ENCODE data around the gene TRIM16.
"Not testable (repeated sequence)": the region's sequence is repeated elsewhere in the genome, so short reads cannot be mapped to it uniquely, and the experiment has no call there.

The TRIM16 gene

DNA sequence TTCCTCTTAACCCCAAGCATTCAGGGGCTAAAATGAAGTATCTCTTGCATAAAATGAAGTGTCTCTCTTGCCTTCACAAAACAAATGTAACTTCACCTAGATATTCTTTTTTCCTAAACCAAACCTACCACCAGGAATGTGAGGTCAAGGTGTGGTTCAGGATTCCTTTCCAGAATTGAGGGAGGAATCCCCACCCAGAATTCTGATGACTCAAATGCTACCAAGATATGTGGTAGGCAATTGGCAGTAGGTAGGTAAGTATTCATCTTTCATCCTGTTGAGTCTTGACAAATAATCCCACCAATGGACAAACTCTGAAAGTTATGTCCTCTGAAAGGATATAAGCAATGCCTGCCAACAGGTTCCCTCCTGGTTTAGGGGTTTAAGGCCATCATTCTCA is 26.2 kb downstream of the TRIM16 start:
- no peak for DNase-seq

DNA sequence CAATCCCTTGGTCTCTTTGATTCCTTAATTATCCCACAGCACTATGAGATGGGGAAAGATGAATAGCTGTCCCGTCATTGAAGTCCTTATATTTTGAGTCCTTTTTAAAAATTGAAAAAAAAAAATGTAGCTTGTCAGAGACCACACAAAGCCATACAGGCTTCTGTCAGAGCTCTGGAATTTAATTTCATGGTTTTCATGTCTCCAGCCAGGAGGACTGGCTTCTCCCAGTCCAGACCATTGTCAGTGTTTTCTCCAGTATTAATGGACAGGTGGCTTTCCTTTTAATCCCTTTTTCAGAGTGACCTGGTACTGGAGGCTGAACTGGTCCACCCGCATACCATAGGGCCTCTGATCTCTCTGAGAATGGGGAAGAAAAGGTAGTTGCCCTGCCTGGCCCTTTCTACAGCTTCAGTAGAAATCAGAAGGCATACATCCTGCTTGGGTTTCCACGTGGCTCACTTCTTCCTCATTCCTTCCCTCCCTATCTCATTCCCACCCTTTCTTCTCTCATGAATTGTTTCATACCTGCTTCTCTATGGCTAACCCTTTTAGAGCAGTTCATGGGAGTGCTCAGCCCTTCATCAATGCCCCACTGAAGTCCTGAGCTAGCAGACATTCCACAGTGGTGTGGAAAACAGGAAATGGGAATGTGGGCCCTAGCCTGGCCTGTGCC is 29.1 kb downstream of the TRIM16 start:
- DNase-seq, result no peak

DNA sequence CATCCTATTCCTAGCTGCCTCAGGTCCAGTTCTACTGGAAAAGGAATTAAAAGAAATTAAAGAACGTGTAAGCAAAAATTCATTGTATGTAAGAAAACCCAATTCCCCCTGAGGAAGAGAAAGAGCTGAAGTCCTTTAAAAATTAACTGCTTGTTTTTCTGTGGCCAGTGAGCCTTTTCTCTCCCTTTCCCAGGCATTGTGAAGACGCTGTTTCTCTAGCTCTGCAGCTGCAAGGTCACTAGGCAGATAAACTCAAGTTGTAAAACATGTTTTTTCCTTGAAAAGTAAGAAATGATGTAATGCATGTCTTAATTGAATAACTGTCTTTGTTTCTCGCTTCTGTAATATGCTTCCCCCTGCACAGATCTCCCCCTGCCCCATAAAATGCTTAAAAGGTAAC is 29.7 kb downstream of the TRIM16 start:
- DNase-seq, result not testable (repeated sequence)

DNA sequence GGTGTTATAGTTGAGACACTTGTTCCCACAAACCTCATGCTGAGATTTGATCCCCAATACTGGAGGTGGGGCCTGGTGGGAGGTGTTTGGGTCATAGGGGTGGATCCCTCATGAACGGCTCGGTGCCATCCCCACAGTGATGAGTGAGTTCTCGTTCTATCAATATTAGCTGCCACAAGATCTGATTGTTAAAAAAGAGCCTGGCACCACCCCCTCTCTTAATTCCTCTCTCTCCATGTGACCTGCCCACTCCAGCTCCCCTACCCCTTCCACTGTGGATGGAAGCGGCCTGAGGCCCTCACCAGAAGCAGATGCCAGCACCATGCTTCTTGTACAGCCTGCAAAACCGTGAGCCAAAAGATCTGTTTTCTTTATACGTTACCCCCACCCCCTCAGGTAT is 31.2 kb downstream of the TRIM16 start:
- no peak for DNase-seq

- DNase-seq, result peak; percentile 96
Measured at GRCh38 chr17:15651583-15652110, 32.5 kb downstream of the TRIM16 start.

- no peak for DNase-seq
Measured at GRCh38 chr17:15650741-15651582, 33.1 kb downstream of the TRIM16 start.

DNA sequence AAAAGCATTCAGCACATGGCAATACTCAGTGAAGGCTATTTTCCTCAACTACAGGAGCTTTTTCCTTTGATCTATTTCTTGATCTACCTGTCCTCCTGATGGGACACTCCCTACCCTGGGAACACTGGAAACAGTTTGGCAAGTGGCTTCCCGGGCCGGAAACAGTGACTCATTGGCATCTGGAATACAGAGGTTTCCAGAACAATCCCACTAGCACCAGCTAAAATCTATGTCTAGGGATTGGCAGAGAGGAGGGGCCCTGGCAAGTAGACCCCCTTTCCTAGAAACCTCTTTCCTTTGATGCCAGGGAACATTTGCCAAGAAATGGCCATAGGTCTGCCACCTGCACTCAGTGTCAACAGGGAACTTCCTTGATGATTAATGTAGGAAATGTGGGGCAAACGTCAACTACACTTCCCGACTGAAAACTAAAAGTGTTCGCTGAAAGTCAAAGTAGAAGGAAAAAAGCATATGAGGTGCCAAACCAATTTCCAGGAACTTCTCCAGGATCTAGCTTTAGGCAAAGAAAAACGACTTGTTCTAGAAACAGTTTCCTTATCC is 34.2 kb downstream of the TRIM16 start:
- DNase-seq, result peak; percentile 10

GRCh38 chr17:15648386-15648785 is 35.7 kb downstream of the TRIM16 start:
- DNase-seq, result no peak

GRCh38 chr17:15645942-15646312 is 38.2 kb downstream of the TRIM16 start:
- peak; percentile 6 for DNase-seq

DNA sequence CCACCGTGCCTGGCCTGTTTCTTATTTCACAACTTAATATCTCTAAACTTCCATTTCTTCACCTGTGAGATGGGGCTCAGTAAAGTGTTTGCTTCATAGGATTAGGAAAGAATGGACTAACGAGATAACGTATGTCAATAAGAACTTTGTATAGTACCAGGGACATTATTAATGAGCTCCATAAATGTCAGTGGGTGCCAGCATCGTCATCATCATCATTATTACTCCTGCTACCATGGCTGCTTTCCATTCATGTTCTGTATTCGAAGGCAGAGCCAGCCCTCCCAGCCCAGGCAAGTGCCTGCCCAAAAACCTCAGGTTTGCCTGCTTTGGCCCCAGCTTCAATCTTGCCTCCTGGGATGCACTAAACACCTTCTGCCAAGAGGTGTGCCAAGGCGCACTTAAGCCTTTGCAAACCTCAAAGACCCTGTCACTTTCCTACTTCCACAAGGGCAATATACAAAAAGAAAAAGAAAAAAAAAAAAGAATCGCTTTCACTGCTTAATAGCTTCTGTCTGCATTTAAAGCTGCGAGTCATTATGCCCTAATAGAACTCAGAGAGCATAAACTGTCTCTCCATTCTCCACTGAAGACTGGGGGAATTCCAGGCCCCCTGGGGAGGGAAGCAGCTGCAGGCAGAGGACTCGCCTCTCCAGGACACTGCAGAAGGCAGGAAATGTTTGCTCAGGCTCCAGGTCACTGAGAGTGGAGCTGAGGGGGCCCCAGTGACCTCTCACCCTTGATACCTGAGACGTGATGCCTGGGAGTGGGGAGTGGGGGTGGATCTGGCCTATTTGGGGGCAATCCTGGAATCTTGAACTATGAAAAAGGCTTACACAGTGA is 38.8 kb downstream of the TRIM16 start:
- peak; percentile 4 for DNase-seq

- not testable (repeated sequence) for DNase-seq
Measured at GRCh38 chr17:15642505-15643251, 41.4 kb downstream of the TRIM16 start.

DNA sequence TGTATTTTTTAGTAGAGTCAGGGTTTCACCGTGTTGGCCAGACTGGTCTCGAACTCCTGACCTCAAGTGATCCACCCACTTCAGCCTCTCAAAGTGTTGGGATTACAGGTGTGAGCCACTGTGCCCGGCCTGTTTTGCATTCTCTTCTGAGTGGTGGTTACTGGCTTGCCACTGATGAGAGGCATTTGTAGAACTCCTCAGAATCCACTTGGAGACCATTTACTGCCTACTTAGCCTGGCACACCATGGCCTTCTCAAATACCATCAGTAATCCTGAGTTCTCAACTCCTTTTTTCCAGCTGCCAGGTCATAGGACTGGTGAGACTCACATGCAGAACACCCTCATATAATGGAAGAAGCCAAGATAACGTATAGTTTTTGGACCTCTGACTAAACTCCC is 42.1 kb downstream of the TRIM16 start:
- DNase-seq, result not testable (repeated sequence)

GRCh38 chr17:15630930-15631453 is 53.1 kb downstream of the TRIM16 start:
- DNase-seq, result not testable (repeated sequence)

DNA sequence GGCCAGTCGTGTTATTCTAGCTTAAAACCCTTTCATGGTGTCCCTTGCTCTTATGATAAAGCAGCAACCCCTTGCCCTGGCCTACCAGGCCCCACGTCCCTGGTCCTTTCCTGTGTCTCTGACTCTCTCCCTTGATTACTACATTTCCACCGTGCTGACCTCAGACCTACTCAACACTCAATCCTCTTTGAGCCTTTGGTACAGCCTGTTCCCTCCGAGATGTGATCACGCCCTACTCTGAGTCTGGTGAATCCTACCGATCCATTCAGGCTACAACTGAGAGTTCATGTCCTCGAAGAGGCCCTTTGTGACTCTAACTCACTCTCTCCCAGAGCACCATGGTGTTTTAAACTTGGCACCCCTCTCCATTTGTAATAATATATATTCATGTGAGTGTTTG is 54.1 kb downstream of the TRIM16 start:
- DNase-seq, result not testable (repeated sequence)

- DNase-seq, result not testable (repeated sequence)
Measured at GRCh38 chr17:15623661-15624209, 60.4 kb downstream of the TRIM16 start.

DNA sequence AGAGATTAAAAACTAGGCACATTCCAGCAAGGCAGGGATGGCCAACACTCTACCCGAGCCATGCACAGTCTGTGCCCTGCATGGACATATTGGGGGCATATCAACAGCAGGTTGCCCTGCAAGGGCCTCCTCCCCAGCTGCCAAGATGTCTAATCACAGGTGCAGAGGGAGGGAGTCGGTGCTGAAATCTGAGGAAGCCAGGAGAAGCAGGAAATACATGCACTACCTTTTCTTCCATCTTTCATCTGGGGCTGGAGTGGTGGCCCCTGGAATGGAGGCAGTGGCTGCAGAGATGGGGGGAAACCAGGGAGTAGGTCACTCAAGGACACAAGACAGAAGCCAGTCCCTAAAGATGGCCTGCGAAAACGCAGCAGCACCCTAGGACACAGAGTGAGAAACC is 60.9 kb downstream of the TRIM16 start:
- not testable (repeated sequence) for DNase-seq

DNA sequence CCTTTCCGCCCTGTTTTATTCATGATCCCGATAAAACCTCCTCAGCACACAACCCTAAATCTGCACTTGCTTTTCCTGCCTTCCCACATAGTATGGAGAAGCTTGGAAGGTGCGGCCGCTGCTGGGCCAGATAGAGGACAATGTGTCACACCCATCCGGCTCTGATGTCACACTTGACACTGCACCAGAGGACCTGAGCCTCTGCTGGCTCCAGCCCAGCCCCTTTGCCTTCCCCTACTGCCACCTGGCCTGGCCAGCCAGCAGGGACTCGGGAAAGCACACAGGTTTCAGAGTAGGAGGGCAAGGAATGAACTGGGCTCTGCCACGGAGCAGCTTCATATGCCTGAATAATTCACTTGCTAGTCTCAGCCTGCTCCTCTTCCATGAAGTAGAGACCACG is 62.0 kb downstream of the TRIM16 start:
- DNase-seq, result not testable (repeated sequence)

- DNase-seq, result not testable (repeated sequence)
Measured at GRCh38 chr17:15619331-15620058, 64.6 kb downstream of the TRIM16 start, which contains the start of gene FBXW10B. Gene FBXW10B (minus strand): TSS chr17:15619704. CDS start chr17:15619512, 192 bp downstream.

DNA sequence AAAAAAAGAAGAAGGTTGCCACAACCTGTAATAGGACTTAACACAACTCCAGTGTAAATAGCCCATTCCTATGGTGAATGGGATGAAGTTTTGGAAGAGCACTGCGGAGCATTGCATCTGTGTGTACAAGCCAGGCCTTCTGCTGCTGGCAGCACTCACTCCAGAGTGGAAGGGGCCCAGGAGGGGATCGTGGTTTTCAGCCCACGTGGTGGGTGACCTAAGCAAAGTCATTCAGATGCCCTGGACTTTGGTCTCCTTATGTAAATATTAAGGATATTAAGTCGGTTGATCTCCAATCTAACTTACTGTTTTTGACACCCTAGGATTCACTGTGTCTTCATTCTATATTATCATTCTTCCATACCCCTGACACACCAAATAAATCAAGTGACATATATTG is 67.3 kb downstream of the TRIM16 start:
- not testable (repeated sequence) for DNase-seq

DNA sequence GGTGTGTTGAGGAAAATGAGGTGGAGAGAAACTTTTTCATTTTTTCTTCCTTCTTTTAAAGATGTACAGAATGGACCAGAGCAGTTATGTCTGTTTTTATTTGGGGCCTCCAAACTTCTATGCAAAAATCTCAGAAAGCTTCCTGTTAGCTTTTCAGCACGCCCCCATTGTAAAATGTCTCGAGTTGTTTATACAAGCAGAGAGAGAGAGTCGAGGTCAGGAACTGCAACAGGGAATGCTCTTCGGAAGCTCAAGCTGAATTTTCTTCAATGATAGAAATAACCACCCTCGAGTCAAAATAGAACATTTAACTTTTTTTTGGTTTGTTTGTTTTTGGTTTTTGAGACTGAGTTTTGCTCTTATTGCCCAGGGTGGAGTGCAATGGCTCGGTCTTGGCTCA is 68.3 kb downstream of the TRIM16 start:
- DNase-seq, result not testable (repeated sequence)

All from inflammatory macrophage treated with lipopolysaccharide for 4 hours (primary cell).